T-helper 2 cell treated with Interferon-gamma antibody and Interleukin-4, amounts not matched to agents 100 ng/mL and 5 ng/mL, for 36 hours (primary cell): ENCODE measurements around the gene RNF40. TPM values are rescaled to one million over a fixed set of nuclear protein-coding genes. Genes with fewer than 3 reads are reported as not detected.

Source experiments
- intact Hi-C: fragments of 100-400 bp; cut with micrococcal nuclease; formaldehyde crosslinking; loops from one replicate; pipeline ENCODE4 v1.15.1; 2023
- total RNA-seq: library from RNA; stranded (reverse); gene quantifications from 2 replicates; pipeline ENCODE4 v1.2.3, GENCODE V29; 2022

RNF40 gene
- total RNA-seq = 78.2 and 85.5 TPM in 2 replicates

- intact Hi-C loops = loop anchor here (1.0 to 5.0 kb wide), 4 partner anchors 14 to 160 kb away; partner anchors contain the start of gene PHKG2
Observed at GRCh38 chr16:30761928-30762902, at the start of gene RNF40, which contains the start of gene CFAP119. TSS of gene RNF40 (plus strand) at chr16:30762322. CDS start at chr16:30762546, 224 bp downstream. TSS of gene CFAP119 (minus strand) at chr16:30762062. CDS start at chr16:30761748, 314 bp downstream.

GRCh38 chr16:30715750-30716445, 46.2 kb upstream of the RNF40 start:
- intact Hi-C loops = no loop called here

- intact Hi-C loops = no loop called here
Observed at GRCh38 chr16:30720086-30720485, 42.0 kb upstream of the RNF40 start.

- intact Hi-C loops = no loop called here
Observed at GRCh38 chr16:30720694-30721093, 41.4 kb upstream of the RNF40 start.

GRCh38 chr16:30721167-30721566, 41.0 kb upstream of the RNF40 start:
- intact Hi-C loops = no loop called here

GRCh38 chr16:30721606-30722005, 40.5 kb upstream of the RNF40 start:
- intact Hi-C loops = no loop called here

GRCh38 chr16:30722443-30722842, 39.7 kb upstream of the RNF40 start:
- intact Hi-C loops = no loop called here

DNA sequence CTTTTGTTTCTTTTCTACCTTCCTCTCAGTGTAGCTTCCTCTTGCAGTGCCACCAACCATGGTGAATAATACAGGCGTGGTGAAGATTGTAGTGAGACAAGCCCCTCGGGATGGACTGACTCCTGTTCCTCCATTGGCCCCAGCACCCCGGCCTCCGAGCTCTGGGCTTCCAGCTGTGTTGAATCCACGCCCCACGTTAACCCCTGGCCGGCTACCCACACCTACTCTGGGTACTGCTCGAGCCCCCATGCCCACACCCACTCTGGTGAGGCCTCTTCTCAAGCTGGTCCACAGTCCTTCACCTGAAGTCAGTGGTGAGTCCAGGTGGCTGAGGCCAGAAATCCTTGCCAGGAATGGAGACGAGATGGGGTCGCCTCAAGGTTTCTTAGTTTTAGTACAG, 39.2 kb upstream of the RNF40 start:
- intact Hi-C loops = no loop called here

- intact Hi-C loops = no loop called here
Observed at GRCh38 chr16:30723725-30724355, 38.3 kb upstream of the RNF40 start.

- intact Hi-C loops = no loop called here
Observed at GRCh38 chr16:30724641-30725417, 37.3 kb upstream of the RNF40 start.

DNA sequence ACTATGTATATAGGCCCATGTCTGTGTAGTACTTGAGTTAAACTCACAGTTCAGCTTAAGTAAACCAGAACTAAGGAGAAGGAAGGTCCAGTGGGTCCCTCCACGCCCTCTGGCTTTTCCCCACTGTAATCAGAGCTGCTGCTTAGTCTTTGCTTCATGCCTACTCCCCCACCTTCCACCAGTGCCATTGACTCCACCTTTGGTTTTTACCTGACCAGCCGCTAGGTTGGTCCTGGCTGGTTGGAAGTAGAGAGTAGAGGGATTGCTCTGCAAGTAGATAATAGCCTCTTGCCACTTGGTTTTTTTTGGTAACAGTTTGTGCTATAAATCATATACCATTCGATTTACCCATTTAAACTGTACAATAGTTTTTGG, 36.7 kb upstream of the RNF40 start:
- intact Hi-C loops = no loop called here

DNA sequence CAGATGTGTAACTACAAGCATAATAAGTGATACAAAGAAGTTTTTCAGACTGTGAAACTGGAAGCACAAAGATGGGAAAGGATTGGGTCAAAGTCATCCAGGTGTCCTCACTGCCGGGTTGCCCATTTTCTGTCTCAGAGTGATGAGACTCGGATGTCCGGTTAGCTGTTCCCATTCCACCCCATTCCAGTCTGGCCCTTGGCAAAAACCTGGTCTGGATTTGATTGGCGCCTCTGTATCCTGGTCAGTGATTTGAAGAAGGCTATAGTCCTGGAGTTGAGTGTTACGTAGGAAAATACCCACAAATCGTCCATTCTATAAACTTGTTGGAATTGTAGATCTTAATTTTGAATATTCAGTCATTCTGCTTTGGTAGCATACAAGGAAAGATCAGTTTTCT, 33.8 kb upstream of the RNF40 start:
- intact Hi-C loops = no loop called here

DNA sequence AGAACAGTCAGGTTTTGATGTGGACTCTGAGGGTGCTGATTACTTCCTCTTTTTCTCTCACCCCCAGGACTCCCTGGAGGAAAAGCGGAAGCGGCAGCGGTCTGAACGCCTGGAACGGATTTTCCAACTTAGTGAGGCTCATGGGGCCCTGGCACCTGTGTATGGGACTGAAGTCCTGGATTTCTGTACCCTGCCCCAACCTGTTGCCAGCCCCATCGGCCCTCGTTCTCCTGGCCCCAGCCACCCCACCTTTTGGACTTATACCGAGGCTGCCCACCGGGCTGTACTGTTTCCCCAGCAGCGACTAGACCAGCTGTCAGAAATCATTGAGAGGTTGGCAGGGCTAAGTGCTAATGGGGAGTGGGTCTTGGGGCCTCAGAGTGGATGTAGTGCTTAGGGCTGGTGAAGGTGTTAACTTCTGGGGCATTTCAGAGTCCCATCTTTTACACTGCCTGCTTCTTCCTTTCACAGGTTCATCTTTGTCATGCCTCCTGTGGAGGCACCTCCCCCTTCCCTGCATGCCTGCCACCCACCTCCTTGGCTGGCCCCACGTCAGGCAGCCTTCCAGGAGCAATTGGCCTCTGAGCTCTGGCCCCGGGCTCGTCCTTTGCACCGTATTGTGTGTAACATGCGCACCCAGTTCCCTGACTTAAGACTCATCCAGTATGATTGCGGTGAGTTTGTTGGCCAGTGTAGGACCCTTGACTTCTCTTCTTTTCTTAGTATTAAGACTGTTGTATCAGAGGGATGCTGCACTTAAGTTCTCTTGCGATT, 33.0 kb upstream of the RNF40 start:
- intact Hi-C loops = no loop called here

GRCh38 chr16:30731411-30731810, 30.7 kb upstream of the RNF40 start:
- intact Hi-C loops = no loop called here

DNA sequence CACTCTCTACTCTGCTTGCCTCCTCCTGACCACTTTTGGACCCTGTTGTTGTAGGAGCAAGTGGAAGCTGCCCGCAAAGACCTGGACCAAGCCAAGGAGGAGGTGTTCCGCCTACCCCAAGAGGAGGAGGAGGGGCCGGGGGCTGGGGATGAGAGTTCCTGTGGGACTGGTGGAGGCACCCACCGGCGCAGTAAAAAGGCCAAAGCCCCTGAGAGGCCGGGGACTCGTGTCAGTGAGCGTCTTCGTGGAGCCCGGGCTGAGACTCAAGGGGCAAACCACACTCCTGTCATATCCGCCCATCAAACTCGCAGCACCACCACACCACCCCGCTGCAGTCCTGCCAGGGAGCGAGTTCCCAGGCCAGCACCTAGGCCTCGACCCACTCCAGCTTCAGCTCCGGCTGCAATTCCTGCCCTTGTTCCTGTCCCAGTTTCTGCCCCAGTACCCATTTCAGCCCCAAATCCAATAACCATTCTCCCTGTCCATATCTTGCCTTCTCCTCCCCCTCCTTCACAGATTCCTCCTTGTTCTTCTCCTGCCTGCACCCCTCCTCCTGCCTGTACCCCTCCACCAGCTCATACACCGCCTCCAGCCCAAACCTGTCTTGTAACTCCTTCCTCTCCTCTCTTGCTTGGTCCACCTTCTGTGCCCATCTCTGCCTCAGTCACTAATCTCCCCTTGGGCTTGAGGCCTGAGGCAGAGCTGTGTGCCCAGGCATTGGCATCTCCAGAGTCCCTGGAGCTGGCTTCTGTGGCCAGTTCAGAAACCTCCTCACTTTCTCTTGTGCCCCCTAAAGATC, 24.9 kb upstream of the RNF40 start:
- intact Hi-C loops = no loop called here

DNA sequence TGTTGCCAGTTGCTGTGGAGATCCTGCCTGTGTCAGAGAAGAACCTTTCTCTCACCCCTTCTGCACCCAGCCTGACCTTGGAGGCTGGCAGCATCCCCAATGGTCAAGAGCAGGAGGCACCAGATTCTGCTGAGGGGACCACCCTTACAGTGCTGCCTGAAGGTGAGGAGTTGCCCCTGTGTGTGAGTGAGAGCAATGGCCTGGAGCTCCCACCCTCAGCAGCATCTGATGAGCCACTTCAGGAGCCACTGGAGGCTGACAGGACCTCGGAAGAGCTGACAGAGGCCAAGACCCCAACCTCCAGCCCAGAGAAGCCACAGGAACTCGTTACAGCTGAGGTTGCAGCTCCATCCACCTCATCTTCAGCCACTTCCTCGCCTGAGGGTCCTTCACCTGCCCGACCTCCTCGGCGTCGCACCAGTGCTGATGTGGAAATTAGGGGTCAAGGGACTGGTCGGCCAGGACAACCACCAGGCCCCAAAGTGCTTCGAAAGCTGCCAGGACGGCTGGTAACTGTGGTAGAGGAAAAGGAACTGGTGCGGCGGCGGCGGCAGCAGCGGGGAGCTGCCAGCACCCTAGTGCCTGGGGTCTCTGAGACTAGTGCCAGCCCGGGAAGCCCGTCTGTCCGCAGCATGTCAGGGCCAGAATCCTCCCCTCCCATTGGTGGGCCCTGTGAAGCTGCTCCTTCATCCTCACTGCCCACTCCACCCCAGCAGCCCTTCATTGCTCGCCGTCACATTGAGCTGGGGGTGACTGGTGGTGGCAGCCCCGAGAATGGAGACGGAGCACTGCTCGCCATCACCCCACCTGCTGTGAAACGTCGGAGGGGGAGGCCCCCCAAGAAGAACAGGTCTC, 24.1 kb upstream of the RNF40 start:
- intact Hi-C loops = no loop called here

DNA sequence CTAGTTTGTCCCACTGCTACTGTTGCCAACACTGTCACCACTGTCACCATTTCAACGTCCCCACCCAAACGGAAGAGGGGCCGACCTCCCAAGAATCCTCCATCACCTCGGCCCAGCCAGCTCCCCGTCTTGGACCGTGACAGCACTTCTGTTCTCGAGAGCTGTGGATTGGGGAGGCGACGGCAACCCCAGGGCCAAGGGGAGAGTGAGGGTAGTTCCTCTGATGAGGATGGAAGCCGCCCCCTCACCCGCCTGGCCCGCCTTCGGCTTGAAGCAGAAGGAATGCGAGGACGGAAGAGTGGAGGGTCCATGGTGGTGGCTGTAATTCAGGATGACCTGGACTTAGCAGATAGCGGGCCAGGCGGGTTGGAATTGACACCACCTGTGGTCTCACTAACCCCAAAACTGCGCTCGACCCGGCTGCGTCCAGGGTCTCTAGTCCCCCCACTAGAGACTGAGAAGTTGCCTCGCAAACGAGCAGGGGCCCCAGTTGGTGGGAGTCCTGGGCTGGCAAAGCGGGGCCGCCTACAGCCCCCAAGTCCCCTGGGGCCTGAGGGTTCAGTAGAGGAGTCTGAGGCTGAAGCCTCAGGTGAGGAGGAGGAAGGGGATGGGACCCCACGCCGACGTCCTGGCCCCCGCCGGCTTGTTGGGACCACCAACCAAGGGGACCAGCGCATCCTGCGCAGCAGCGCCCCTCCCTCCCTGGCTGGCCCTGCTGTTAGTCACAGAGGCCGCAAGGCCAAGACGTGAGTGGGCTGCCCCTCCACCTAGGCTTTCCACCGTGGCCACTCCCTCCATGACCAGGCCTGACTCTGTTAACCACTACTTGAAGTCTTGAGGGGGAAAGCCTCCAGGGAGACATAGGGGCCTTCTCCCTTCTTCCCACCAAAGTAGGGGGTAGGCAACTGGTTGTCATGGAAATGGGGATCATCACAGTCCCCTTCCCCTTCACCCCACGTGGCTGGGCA, 22.9 kb upstream of the RNF40 start:
- intact Hi-C loops = no loop called here
